ENCODE measurements around the gene SPRR2B.
"Not testable (repeated sequence)": the region's sequence is repeated elsewhere in the genome, so short reads cannot be mapped to it uniquely, and the experiment has no call there.

DNA sequence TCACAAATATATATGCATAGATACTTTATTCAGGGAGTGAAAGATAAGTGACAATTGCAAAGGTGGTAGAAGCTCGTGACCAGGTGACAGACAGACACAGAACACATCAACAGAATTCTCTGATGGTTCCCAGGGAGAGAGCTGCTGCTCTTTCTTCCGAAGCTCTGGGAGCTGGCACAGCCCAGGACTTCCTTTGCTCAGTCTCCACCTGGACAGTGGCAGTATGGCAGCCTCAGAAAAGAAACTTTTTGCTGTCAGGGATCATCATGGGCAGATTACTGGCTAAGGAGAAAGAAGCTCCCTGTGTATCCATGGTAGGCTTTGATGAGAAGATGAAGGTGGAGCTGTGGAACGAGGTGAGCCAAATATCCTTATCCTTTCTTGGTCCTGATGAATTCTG, 15.3 kb downstream of the SPRR2B start:
- not testable (repeated sequence) for TF ChIP-seq RAD21 (conservative IDR thresholded peaks at IDR 0.05); MXI1 (conservative IDR thresholded peaks at IDR 0.05; ENCODE audit: poor library complexity, severe bottlenecking); EZH2 (IDR thresholded peaks at IDR 0.05; ENCODE audit: borderline replicate concordance, insufficient read depth, low read length, poor library complexity, severe bottlenecking); EP300 (conservative IDR thresholded peaks at IDR 0.05; ENCODE audit: poor library complexity, severe bottlenecking); SMC3 (conservative IDR thresholded peaks at IDR 0.05; ENCODE audit: poor library complexity)
- TF ChIP-seq, protein P1, sequence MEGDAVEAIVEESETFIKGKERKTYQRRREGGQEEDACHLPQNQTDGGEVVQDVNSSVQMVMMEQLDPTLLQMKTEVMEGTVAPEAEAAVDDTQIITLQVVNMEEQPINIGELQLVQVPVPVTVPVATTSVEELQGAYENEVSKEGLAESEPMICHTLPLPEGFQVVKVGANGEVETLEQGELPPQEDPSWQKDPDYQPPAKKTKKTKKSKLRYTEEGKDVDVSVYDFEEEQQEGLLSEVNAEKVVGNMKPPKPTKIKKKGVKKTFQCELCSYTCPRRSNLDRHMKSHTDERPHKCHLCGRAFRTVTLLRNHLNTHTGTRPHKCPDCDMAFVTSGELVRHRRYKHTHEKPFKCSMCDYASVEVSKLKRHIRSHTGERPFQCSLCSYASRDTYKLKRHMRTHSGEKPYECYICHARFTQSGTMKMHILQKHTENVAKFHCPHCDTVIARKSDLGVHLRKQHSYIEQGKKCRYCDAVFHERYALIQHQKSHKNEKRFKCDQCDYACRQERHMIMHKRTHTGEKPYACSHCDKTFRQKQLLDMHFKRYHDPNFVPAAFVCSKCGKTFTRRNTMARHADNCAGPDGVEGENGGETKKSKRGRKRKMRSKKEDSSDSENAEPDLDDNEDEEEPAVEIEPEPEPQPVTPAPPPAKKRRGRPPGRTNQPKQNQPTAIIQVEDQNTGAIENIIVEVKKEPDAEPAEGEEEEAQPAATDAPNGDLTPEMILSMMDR (IDR thresholded peaks at IDR 0.05; ENCODE audit: poor library complexity, severe bottlenecking) = not testable (repeated sequence)
- TF ChIP-seq, protein P2, sequence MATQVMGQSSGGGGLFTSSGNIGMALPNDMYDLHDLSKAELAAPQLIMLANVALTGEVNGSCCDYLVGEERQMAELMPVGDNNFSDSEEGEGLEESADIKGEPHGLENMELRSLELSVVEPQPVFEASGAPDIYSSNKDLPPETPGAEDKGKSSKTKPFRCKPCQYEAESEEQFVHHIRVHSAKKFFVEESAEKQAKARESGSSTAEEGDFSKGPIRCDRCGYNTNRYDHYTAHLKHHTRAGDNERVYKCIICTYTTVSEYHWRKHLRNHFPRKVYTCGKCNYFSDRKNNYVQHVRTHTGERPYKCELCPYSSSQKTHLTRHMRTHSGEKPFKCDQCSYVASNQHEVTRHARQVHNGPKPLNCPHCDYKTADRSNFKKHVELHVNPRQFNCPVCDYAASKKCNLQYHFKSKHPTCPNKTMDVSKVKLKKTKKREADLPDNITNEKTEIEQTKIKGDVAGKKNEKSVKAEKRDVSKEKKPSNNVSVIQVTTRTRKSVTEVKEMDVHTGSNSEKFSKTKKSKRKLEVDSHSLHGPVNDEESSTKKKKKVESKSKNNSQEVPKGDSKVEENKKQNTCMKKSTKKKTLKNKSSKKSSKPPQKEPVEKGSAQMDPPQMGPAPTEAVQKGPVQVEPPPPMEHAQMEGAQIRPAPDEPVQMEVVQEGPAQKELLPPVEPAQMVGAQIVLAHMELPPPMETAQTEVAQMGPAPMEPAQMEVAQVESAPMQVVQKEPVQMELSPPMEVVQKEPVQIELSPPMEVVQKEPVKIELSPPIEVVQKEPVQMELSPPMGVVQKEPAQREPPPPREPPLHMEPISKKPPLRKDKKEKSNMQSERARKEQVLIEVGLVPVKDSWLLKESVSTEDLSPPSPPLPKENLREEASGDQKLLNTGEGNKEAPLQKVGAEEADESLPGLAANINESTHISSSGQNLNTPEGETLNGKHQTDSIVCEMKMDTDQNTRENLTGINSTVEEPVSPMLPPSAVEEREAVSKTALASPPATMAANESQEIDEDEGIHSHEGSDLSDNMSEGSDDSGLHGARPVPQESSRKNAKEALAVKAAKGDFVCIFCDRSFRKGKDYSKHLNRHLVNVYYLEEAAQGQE (IDR thresholded peaks at IDR 0.05; ENCODE audit: borderline replicate concordance) = not testable (repeated sequence)
